Neural progenitor cell (in vitro differentiated cells): Measurements from ENCODE around the gene MED27. TPM values are rescaled to one million over a fixed set of nuclear protein-coding genes. Genes with fewer than 3 reads are reported as not detected.
"Not testable (repeated sequence)": the region's sequence is repeated elsewhere in the genome, so short reads cannot be mapped to it uniquely, and the experiment has no call there.

Source experiments
- DNase-seq: peaks from one replicate; pipeline ENCODE4 v3.0.0-alpha.2; 2016; ENCODE audit warnings: low spot score
- H2AFZ ChIP-seq: fragments of 200-600 bp; sonication (generic); replicated peaks from 2 replicates; pipeline ENCODE4 v1.6.1; 2016; ENCODE audit warnings: antibody characterized with exemption
- H3F3A ChIP-seq: fragments of 200-600 bp; sonication (generic); 2 replicates; pipeline ENCODE4 v1.6.1; 2016; ENCODE audit warnings: antibody characterized with exemption, low read depth
- H3K27ac ChIP-seq: fragments of 200-600 bp; sonication (generic); 2 replicates; pipeline ENCODE4 v1.5.1; 2016; ENCODE audit warnings: mild to moderate bottlenecking
- H3K27me3 ChIP-seq: fragments of 200-600 bp; sonication (generic); 2 replicates; pipeline ENCODE4 v1.6.1; 2016; ENCODE audit warnings: mild to moderate bottlenecking, moderate library complexity
- H3K36me3 ChIP-seq: fragments of 200-600 bp; sonication (generic); 2 replicates; pipeline ENCODE4 v1.5.1; 2016
- H3K4me1 ChIP-seq: fragments of 200-600 bp; sonication (generic); 2 replicates; pipeline ENCODE4 v1.6.1; 2016; ENCODE audit warnings: mixed run types
- H3K4me2 ChIP-seq: fragments of 200-600 bp; sonication (generic); 2 replicates; pipeline ENCODE4 v1.6.1; 2016
- H3K4me3 ChIP-seq: fragments of 200-600 bp; sonication (generic); 2 replicates; pipeline ENCODE4 v1.5.1; 2016
- H3K79me2 ChIP-seq: fragments of 200-600 bp; sonication (generic); 2 replicates; pipeline ENCODE4 v1.6.1; 2016; ENCODE audit warnings: low read depth
- H3K9ac ChIP-seq: fragments of 200-600 bp; sonication (generic); 2 replicates; pipeline ENCODE4 v1.6.1; 2016
- H3K9me3 ChIP-seq: fragments of 200-600 bp; sonication (generic); 2 replicates; pipeline ENCODE4 v1.5.1; 2016; ENCODE audit warnings: low read depth
- H4K20me1 ChIP-seq: fragments of 200-600 bp; sonication (generic); 2 replicates; pipeline ENCODE4 v1.6.1; 2016; ENCODE audit warnings: low read depth
- H3K27ac Mint-ChIP-seq: 3 replicates; pipeline ENCODE4 v1.8.0; 2021; ENCODE audit warnings: mixed read lengths
- H3K27me3 Mint-ChIP-seq: 2 replicates; pipeline ENCODE4 v1.8.0; 2022; ENCODE audit warnings: low read depth, mild to moderate bottlenecking, inconsistent platforms, moderate library complexity, mixed read lengths; ENCODE audit not compliant: insufficient read depth
- H3K36me3 Mint-ChIP-seq: 3 replicates; pipeline ENCODE4 v1.8.0; 2021; ENCODE audit warnings: mixed read lengths
- H3K4me1 Mint-ChIP-seq: 3 replicates; pipeline ENCODE4 v1.8.0; 2021; ENCODE audit warnings: mixed read lengths
- H3K4me3 Mint-ChIP-seq: 3 replicates; pipeline ENCODE4 v1.8.0; 2021; ENCODE audit warnings: mild to moderate bottlenecking, moderate library complexity, mixed read lengths
- H3K9me3 Mint-ChIP-seq: 3 replicates; pipeline ENCODE4 v1.8.0; 2020; ENCODE audit warnings: mixed read lengths
- EZH2 ChIP-seq: fragments of 200-600 bp; sonication (generic); IDR thresholded peaks from 2 replicates; pipeline ENCODE4 v1.6.1; 2017; ENCODE audit warnings: antibody characterized with exemption, mild to moderate bottlenecking, moderate library complexity
- EZH2phosphoT487 ChIP-seq: fragments of 200-600 bp; sonication (generic); IDR thresholded peaks from 2 replicates; pipeline ENCODE4 v1.6.1; 2017; ENCODE audit warnings: antibody characterized with exemption
- total RNA-seq: library from RNA; depleted of rRNA; stranded (reverse); fragments of >200 nt; gene quantifications from 2 replicates; pipeline ENCODE4 v1.2.3, GENCODE V29; 2015; ENCODE audit warnings: low replicate concordance
- TF ChIP-seq, protein P1 (sequence below): fragments of 200-600 bp; sonication (generic); IDR thresholded peaks from 2 replicates; pipeline ENCODE4 v1.5.1; 2017; ENCODE audit warnings: antibody characterized with exemption, mild to moderate bottlenecking

MED27 gene
- total RNA-seq, 1 donor from 2014 or later, result 15.1 TPM

DNA sequence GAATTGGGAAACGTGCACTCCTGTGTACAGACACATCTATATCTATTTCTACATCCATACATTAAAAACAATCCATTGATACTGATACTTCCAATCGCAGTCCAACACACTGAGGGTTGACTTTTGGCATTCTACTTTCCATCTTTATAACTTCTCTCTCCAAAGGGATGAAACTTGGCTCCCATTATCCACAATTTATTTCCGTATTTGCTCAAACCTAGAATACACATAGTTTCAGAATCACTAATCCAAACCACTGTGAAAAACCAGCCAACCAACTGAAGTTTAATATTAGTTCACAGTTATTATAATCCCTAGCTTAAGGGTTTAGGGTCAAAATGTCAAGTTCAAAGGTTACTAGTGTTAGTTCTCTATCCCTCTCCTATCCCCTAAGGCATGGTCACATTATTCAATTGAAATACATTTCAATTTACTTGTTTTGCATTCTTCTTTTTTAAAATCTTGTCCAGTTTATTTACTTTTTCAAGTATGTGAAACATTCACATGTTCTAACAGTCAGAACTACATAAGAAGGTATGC, 156.5 kb downstream of the MED27 start:
- no peaks in the 10 kb centered on the region for H3K36me3 Mint-ChIP-seq
- no peak for DNase-seq
- peaks cover 21% of the 10 kb centered on the region for H3K4me1 Mint-ChIP-seq
- H3F3A ChIP-seq, result no peaks in the 10 kb centered on the region
- no peaks in the 10 kb centered on the region for H3K9me3 ChIP-seq
- H3K27me3 Mint-ChIP-seq, result no peaks in the 10 kb centered on the region
- H3K4me1 ChIP-seq, result peaks cover 3% of the 10 kb centered on the region
- no peak overlapping the region for H3K4me2 ChIP-seq
- no peaks in the 10 kb centered on the region for H3K36me3 ChIP-seq
- H3K27ac ChIP-seq, result no peak overlapping the region
- H3K4me3 ChIP-seq, result no peak overlapping the region
- no peaks in the 10 kb centered on the region for H3K9me3 Mint-ChIP-seq
- H3K4me3 Mint-ChIP-seq, result no peak overlapping the region
- H4K20me1 ChIP-seq, result peaks cover 17% of the 10 kb centered on the region
- no peak overlapping the region for H2AFZ ChIP-seq
- H3K79me2 ChIP-seq, result no peaks in the 10 kb centered on the region
- H3K9ac ChIP-seq, result no peak overlapping the region
- H3K27ac Mint-ChIP-seq, result no peak overlapping the region
- H3K27me3 ChIP-seq, result no peaks in the 10 kb centered on the region
- no peak for TF ChIP-seq EZH2phosphoT487
- TF ChIP-seq, protein P1, sequence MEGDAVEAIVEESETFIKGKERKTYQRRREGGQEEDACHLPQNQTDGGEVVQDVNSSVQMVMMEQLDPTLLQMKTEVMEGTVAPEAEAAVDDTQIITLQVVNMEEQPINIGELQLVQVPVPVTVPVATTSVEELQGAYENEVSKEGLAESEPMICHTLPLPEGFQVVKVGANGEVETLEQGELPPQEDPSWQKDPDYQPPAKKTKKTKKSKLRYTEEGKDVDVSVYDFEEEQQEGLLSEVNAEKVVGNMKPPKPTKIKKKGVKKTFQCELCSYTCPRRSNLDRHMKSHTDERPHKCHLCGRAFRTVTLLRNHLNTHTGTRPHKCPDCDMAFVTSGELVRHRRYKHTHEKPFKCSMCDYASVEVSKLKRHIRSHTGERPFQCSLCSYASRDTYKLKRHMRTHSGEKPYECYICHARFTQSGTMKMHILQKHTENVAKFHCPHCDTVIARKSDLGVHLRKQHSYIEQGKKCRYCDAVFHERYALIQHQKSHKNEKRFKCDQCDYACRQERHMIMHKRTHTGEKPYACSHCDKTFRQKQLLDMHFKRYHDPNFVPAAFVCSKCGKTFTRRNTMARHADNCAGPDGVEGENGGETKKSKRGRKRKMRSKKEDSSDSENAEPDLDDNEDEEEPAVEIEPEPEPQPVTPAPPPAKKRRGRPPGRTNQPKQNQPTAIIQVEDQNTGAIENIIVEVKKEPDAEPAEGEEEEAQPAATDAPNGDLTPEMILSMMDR, result no peak
- no peak for TF ChIP-seq EZH2

GRCh38 chr9:131921635-131922034, 158.0 kb downstream of the MED27 start:
- H3K27ac ChIP-seq, H3K9me3 Mint-ChIP-seq, H3K27me3 ChIP-seq, H3K4me1 ChIP-seq, H3K27ac Mint-ChIP-seq, H3K36me3 Mint-ChIP-seq, H3K79me2 ChIP-seq, H3K4me3 ChIP-seq, H3K4me3 Mint-ChIP-seq, DNase-seq, H3K4me2 ChIP-seq, H3F3A ChIP-seq, H3K9ac ChIP-seq, H2AFZ ChIP-seq, H3K9me3 ChIP-seq, H3K27me3 Mint-ChIP-seq, H3K36me3 ChIP-seq: not testable (repeated sequence)
- peaks cover 17% of the 10 kb centered on the region for H3K4me1 Mint-ChIP-seq
- H4K20me1 ChIP-seq, result peaks cover 17% of the 10 kb centered on the region

DNA sequence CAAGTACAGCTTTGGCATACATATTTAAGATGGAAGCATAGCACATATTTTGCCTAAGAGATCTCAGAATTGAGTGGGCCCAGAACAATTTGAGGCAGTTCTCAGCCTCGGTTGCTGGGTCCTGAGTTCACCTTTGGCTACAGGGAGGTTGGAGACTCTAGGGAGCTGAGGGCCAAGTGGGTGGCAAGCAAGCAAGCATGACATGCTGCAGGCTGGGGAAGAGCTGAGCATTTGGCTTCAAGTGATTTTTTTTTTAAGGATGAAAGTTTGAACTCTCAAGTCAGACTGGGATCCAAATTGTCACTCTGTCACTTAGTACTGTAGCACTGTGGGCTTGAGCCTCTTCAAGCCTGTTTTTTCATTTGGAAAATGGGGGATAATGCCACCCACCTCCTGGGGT, 160.5 kb downstream of the MED27 start:
- TF ChIP-seq, protein P1, result no peak
- TF ChIP-seq EZH2 (no peak), EZH2phosphoT487 (no peak)
- no peak overlapping the region for H3K4me3 ChIP-seq
- no peak overlapping the region for H3K27ac ChIP-seq
- no peaks in the 10 kb centered on the region for H3K79me2 ChIP-seq
- Mint-ChIP-seq H3K4me3 (no peak overlapping the region), H3K4me1 (peaks cover 7% of the 10 kb centered on the region), H3K36me3 (no peaks in the 10 kb centered on the region), H3K27ac (no peak overlapping the region), H3K9me3 (no peaks in the 10 kb centered on the region), H3K27me3 (no peaks in the 10 kb centered on the region)
- no peak overlapping the region for H3K4me2 ChIP-seq
- H4K20me1 ChIP-seq, result peaks cover 9% of the 10 kb centered on the region
- no peaks in the 10 kb centered on the region for H3K4me1 ChIP-seq
- no peak overlapping the region for H2AFZ ChIP-seq
- no peaks in the 10 kb centered on the region for H3K9me3 ChIP-seq
- no peak overlapping the region for H3K9ac ChIP-seq
- DNase-seq, result no peak
- no peaks in the 10 kb centered on the region for H3K36me3 ChIP-seq
- no peaks in the 10 kb centered on the region for H3K27me3 ChIP-seq
- no peaks in the 10 kb centered on the region for H3F3A ChIP-seq

DNA sequence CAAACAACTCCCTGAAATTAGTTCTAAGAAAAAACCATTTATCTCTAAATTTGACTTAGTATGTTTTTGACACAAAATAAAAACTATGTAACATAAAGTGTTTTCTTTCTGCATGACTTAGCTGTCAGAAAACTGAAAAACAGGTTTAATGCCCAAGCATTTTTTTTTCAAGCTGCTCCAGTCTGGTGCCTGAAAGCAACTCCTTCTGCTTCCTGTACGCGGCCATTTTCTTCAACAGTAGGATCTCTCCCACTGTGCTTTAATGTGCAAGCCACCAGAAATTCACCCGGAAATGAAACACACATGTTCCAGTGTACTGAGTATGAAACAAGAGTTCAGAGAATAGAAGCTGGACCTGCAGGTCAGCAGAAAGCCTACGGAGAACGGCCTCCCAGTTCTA, 161.2 kb downstream of the MED27 start:
- Histone ChIP-seq H4K20me1 (peaks cover 9% of the 10 kb centered on the region), H3K9ac (no peak overlapping the region), H3K27ac (no peak overlapping the region), H3K27me3 (no peaks in the 10 kb centered on the region), H3K36me3 (no peaks in the 10 kb centered on the region), H3K79me2 (no peaks in the 10 kb centered on the region), H3K4me3 (no peak overlapping the region), H3F3A (no peaks in the 10 kb centered on the region), H2AFZ (no peak overlapping the region), H3K9me3 (no peaks in the 10 kb centered on the region), H3K4me2 (no peak overlapping the region), H3K4me1 (no peaks in the 10 kb centered on the region)
- H3K27ac Mint-ChIP-seq, result peak overlapping the region; percentile 26
- H3K9me3 Mint-ChIP-seq, result no peaks in the 10 kb centered on the region
- H3K36me3 Mint-ChIP-seq, result no peaks in the 10 kb centered on the region
- TF ChIP-seq, protein P1, result no peak
- no peak for TF ChIP-seq EZH2phosphoT487
- no peak for TF ChIP-seq EZH2
- H3K4me1 Mint-ChIP-seq, result peaks cover 7% of the 10 kb centered on the region
- no peaks in the 10 kb centered on the region for H3K27me3 Mint-ChIP-seq
- no peak overlapping the region for H3K4me3 Mint-ChIP-seq
- no peak for DNase-seq
